NT2/D1 (cell line): Measurements from ENCODE around the gene ATG2B.

Experiments used
- SUZ12 ChIP-seq: IDR thresholded peaks from 2 replicates; pipeline ENCODE4 v1.6.1; 2011; ENCODE audit not compliant: insufficient read length, insufficient read depth; ENCODE audit errors: extremely low read depth
- YY1 ChIP-seq: IDR thresholded peaks from 2 replicates; pipeline ENCODE4 v1.6.1; 2011; ENCODE audit not compliant: insufficient read length, insufficient read depth

- TF ChIP-seq SUZ12, result no peak
- TF ChIP-seq YY1, result no peak
Observed at GRCh38 chr14:96380735-96381134, 17.6 kb upstream of the ATG2B start.
